Neural cell (in vitro differentiated cells): ENCODE data around the gene SPPL2A.

ENCODE experiments used
- EP300 ChIP-seq: fragments of 450-650 bp; conservative IDR thresholded peaks from 2 replicates; pipeline ENCODE4 v1.6.1; 2014; ENCODE audit warnings: antibody characterized with exemption, mild to moderate bottlenecking, moderate library complexity; ENCODE audit not compliant: poor library complexity, severe bottlenecking
- EZH2 ChIP-seq: fragments of 200-600, 300-800 bp; shearing (Covaris generic), sonication (generic); IDR thresholded peaks from 2 replicates; pipeline ENCODE4 v1.6.1; 2014; ENCODE audit warnings: antibody characterized with exemption, low read length, borderline replicate concordance, mild to moderate bottlenecking; ENCODE audit not compliant: insufficient read depth, poor library complexity, severe bottlenecking
- MXI1 ChIP-seq: fragments of 450-650 bp; conservative IDR thresholded peaks from 2 replicates; pipeline ENCODE4 v1.6.1; 2014; ENCODE audit warnings: antibody characterized with exemption, mild to moderate bottlenecking; ENCODE audit not compliant: poor library complexity, severe bottlenecking
- POLR2AphosphoS5 ChIP-seq: IDR thresholded peaks from 2 replicates; pipeline ENCODE4 v1.6.1; 2012
- RAD21 ChIP-seq: fragments of 450-650 bp; conservative IDR thresholded peaks from 2 replicates; pipeline ENCODE4 v1.6.1; 2014; ENCODE audit warnings: antibody characterized with exemption, mild to moderate bottlenecking, moderate library complexity
- SMC3 ChIP-seq: fragments of 450-650 bp; conservative IDR thresholded peaks from 2 replicates; pipeline ENCODE4 v1.6.1; 2014; ENCODE audit warnings: antibody characterized with exemption, mild to moderate bottlenecking, moderate library complexity; ENCODE audit not compliant: poor library complexity
- TAF1 ChIP-seq: IDR thresholded peaks from 2 replicates; pipeline ENCODE4 v1.6.1; 2012; ENCODE audit warnings: low read depth
- TF ChIP-seq, protein P1 (sequence below): fragments of 450-650 bp; IDR thresholded peaks from 2 replicates; pipeline ENCODE4 v1.5.1; 2014; ENCODE audit warnings: antibody characterized with exemption, mild to moderate bottlenecking, moderate library complexity; ENCODE audit not compliant: poor library complexity, severe bottlenecking
- TF ChIP-seq, protein P2 (sequence below): IDR thresholded peaks from 2 replicates; pipeline ENCODE4 v1.6.1; 2012; ENCODE audit warnings: borderline replicate concordance

- TF ChIP-seq, protein P1, sequence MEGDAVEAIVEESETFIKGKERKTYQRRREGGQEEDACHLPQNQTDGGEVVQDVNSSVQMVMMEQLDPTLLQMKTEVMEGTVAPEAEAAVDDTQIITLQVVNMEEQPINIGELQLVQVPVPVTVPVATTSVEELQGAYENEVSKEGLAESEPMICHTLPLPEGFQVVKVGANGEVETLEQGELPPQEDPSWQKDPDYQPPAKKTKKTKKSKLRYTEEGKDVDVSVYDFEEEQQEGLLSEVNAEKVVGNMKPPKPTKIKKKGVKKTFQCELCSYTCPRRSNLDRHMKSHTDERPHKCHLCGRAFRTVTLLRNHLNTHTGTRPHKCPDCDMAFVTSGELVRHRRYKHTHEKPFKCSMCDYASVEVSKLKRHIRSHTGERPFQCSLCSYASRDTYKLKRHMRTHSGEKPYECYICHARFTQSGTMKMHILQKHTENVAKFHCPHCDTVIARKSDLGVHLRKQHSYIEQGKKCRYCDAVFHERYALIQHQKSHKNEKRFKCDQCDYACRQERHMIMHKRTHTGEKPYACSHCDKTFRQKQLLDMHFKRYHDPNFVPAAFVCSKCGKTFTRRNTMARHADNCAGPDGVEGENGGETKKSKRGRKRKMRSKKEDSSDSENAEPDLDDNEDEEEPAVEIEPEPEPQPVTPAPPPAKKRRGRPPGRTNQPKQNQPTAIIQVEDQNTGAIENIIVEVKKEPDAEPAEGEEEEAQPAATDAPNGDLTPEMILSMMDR = no peak
- TF ChIP-seq POLR2AphosphoS5 (no peak), EP300 (no peak), SMC3 (no peak), RAD21 (no peak), TAF1 (no peak), EZH2 (no peak), MXI1 (no peak)
- TF ChIP-seq, protein P2, sequence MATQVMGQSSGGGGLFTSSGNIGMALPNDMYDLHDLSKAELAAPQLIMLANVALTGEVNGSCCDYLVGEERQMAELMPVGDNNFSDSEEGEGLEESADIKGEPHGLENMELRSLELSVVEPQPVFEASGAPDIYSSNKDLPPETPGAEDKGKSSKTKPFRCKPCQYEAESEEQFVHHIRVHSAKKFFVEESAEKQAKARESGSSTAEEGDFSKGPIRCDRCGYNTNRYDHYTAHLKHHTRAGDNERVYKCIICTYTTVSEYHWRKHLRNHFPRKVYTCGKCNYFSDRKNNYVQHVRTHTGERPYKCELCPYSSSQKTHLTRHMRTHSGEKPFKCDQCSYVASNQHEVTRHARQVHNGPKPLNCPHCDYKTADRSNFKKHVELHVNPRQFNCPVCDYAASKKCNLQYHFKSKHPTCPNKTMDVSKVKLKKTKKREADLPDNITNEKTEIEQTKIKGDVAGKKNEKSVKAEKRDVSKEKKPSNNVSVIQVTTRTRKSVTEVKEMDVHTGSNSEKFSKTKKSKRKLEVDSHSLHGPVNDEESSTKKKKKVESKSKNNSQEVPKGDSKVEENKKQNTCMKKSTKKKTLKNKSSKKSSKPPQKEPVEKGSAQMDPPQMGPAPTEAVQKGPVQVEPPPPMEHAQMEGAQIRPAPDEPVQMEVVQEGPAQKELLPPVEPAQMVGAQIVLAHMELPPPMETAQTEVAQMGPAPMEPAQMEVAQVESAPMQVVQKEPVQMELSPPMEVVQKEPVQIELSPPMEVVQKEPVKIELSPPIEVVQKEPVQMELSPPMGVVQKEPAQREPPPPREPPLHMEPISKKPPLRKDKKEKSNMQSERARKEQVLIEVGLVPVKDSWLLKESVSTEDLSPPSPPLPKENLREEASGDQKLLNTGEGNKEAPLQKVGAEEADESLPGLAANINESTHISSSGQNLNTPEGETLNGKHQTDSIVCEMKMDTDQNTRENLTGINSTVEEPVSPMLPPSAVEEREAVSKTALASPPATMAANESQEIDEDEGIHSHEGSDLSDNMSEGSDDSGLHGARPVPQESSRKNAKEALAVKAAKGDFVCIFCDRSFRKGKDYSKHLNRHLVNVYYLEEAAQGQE = no peak
These were observed 44.6 kb upstream of the SPPL2A start for GRCh38 chr15:50810128-50810527.
